A204.1 (cell line): ENCODE data around the gene OXCT2.

Experiments used
- FAIRE-seq: peaks from 2 replicates; lab custom pipeline; 2012; peaks lifted over from hg19 to GRCh38; lab: Jason Lieb, UNC

OXCT2 gene

GRCh38 chr1:39733161-39733560 lies 38.0 kb downstream of the OXCT2 start:
- FAIRE-seq, result no peak

- no peak for FAIRE-seq
Measured at GRCh38 chr1:39732730-39733129, 38.4 kb downstream of the OXCT2 start.

- no peak for FAIRE-seq
Measured at GRCh38 chr1:39729842-39730241, 41.3 kb downstream of the OXCT2 start.

GRCh38 chr1:39729030-39729429 lies 42.1 kb downstream of the OXCT2 start:
- no peak for FAIRE-seq

GRCh38 chr1:39727932-39728317 lies 43.2 kb downstream of the OXCT2 start:
- FAIRE-seq, result no peak

GRCh38 chr1:39727221-39727931 lies 43.8 kb downstream of the OXCT2 start:
- no peak for FAIRE-seq

GRCh38 chr1:39726600-39726999 lies 44.5 kb downstream of the OXCT2 start:
- FAIRE-seq, result no peak

- no peak for FAIRE-seq
Measured at GRCh38 chr1:39722495-39722894, 48.7 kb downstream of the OXCT2 start.

GRCh38 chr1:39721664-39722063 lies 49.5 kb downstream of the OXCT2 start:
- FAIRE-seq, result no peak

- peak; percentile 98 for FAIRE-seq
Measured at GRCh38 chr1:39720094-39720999, 50.8 kb downstream of the OXCT2 start.
